Astrocyte of the spinal cord (primary cell): ENCODE data around the gene NATD1.
A peak's percentile ranks its signal among the peaks of the same experiment; 100 is the strongest.

Experiments used
- DNase-seq: peaks from one replicate; pipeline ENCODE4 v3.0.0; 2011; ENCODE audit warnings: low read depth, low spot score
- H3K4me3 ChIP-seq: 2 replicates; pipeline ENCODE4 v1.5.1; 2011; ENCODE audit warnings: low read depth, mild to moderate bottlenecking, low read length, moderate library complexity
- in situ Hi-C: cut with HindIII; loops from 2 replicates; pipeline ENCODE4 v1.10.0; 2017; ENCODE audit warnings: low sequenced_read_pairs
- TF ChIP-seq, protein P1 (sequence below): IDR thresholded peaks from 2 replicates; pipeline ENCODE4 v1.5.1; 2012; ENCODE audit warnings: low read depth, mild to moderate bottlenecking, low read length, inconsistent platforms

The NATD1 gene

DNA sequence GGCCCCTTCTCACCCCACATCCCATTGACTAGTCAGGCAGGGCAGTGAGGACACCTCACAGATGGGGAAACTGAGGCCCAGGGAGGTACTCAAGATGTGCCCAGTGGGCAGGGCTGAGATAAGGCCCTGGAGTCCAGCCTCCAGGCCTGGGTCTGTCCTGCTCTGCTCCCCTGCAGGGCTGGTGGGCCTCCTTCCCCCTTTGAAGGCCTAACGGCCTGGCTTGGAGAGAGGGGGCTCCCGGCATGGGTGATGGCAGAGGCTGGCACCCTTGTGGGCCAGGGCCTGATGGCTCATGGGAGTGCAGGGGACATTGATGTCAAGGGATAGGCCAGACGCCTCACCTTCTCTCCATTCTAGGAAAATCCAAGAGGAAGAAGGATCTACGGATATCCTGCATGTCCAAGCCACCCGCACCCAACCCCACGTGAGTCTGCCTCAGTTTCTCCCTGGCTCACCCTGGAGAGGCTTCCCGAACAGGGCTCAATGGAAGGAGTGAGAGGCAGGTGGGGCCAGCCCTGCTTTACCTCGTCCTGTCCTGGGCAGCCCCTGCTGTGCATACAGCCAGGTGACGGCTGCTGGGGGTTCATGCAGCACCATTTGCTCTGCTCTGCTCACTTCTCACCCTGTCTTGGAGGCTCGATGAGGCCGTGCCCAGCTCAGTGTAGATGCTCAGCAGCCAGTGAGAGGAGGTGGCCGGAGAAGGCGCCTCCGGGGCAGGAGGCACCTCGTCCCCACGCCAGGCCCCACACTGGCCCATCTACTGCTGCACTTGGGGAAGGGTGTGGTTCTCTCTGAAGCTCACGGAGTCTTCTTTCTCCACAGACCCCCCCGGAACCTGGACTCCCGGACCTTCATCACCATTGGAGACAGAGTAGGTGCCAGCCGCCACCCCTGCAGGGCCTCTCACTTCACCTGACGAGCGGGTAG, 45.1 kb upstream of the NATD1 start:
- TF ChIP-seq, protein P1, sequence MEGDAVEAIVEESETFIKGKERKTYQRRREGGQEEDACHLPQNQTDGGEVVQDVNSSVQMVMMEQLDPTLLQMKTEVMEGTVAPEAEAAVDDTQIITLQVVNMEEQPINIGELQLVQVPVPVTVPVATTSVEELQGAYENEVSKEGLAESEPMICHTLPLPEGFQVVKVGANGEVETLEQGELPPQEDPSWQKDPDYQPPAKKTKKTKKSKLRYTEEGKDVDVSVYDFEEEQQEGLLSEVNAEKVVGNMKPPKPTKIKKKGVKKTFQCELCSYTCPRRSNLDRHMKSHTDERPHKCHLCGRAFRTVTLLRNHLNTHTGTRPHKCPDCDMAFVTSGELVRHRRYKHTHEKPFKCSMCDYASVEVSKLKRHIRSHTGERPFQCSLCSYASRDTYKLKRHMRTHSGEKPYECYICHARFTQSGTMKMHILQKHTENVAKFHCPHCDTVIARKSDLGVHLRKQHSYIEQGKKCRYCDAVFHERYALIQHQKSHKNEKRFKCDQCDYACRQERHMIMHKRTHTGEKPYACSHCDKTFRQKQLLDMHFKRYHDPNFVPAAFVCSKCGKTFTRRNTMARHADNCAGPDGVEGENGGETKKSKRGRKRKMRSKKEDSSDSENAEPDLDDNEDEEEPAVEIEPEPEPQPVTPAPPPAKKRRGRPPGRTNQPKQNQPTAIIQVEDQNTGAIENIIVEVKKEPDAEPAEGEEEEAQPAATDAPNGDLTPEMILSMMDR = no peak
- no peak for DNase-seq
- in situ Hi-C loops = no loop called here
- H3K4me3 ChIP-seq = no peak overlapping the region

DNA sequence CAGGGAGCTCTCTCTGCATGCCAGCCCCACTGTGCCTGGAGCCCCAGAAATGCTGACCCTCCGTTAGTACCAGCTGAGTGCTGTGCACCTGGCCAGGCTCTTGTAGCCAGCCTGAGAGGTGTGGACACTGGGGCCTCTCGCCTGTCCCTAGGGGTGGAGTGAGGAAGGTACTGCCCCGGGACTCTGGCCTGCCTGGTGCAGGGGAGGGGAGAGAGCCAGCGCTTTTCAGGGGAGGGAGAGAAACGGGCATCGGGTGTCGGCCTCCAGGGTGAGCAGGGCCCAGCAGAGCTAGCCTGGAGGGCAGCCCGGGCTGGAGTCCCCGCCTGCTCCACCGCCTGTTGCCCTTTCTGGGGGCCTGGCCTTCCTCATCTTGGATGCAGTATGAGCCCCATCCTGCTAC, 44.4 kb upstream of the NATD1 start:
- H3K4me3 ChIP-seq = no peak overlapping the region
- no peak for DNase-seq
- in situ Hi-C loops = no loop called here
- TF ChIP-seq, protein P1 = no peak

DNA sequence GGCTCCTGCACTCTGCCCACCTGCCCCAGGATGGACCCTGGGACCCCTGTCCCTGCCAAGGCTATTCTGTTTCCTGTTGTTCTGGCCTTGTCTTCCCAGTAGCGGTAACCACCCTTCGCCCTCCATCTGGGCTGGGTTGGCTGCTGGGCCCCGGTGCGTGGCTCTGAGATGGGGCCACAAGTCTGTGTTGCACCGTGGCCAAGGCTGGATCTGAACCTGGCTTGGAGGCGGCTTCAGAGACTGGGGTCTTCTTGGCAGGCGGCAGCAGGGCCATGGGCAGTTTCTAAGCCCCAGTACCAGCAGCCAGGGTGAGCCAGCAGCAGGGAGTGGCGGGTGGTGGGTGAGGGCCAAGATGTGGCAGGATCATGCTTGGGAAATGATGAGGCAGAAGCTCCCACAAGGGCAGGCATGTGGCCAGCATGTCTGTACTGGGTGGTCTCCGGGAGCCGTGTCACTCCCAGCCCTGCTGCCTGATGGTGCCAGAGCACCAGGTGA, 43.9 kb upstream of the NATD1 start:
- in situ Hi-C loops = no loop called here
- no peak for DNase-seq
- no peak overlapping the region for H3K4me3 ChIP-seq
- TF ChIP-seq, protein P1 = no peak

DNA sequence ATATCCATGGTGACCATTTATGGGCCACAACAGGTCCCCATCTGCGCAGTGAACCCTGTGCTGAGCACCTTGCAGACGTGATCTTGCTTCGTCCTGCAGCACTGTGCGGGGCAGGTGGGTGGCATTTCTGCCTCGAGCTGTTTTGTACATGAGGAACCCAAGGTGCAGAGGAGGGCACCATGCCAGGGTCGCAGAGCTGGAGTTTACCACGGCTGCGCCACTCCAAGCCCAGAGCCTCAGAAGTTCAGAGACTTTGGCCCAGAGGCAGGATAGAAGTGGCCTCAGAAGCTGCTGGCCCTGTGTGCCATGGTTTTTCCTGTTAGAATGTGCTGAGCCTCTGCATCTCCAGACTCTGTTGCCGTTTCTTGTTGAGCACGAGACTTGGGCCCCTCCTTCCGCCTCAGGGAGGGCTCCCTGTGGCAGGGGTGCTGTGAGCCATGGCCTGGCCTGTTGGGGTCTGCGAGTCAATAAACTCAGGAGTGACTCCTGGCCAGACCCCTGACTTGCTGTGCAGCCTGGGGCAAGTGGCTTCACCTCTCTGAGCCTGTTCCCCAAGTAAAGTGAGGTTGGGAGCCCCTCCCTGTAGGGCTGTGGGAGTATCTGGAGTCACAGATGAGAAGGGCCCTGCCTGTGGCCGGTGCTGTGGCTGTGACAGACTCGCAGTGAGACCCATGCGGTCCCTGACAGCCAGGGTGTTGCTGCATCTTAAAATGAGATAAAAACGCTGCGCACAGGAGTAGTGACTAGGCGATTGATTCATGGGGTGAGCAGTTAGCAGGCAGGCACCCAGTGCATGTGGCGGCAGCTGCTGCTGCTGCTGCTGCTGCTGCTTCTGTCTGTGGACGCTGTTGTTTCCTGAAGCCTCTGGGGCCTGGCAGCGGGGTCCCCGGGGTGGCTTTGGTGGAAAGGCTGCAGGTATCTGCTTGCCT, 43.2 kb upstream of the NATD1 start:
- no peak overlapping the region for H3K4me3 ChIP-seq
- no peak for DNase-seq
- in situ Hi-C loops = no loop called here
- TF ChIP-seq, protein P1 = no peak

DNA sequence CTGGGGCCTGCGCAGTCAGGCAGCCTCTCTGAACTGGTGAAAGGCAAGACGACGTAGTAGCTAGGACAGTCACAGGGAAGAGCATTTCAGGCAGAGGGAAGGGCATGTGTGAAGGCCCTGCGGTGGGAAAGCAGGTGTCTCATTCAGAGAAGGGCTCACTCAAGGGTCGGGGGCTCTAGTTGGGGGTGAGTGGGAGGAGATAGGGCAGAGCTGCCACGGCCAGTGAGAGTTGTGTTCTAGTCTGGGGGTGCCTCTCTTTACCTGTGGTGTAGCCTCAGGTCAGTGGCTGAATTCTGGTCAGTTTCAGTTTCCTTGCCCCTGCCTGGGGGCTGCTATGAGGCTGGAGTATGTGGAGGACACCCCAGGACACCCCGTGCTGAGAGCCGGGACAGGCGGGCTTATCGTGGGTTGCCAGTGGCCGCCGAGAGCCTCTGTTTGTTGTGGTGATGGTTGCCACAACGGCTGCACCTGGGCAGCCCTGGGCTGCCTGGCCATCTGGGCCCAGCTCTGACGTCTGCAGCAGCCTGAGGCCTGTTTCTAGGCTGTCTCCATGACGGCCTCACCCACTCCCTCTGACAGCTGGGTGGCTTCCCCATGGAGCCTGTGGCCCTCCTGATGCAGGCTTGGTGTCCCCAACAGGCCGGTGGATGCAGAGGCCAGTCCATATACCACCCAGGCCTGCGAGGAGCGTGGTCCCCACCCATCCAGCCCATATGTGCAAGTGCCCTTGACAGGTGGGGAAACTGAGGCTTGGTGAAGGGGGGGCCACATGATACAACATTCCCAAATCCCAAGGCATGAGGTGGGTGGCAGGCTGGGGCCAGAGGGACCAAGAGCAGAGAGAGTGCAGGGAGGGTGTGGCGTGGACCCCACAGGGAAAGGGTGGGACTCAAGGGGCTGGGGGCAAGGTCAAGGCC, 42.1 kb upstream of the NATD1 start:
- in situ Hi-C loops = no loop called here
- no peak overlapping the region for H3K4me3 ChIP-seq
- peak; percentile 55 for DNase-seq
- TF ChIP-seq, protein P1 = no peak
